SKM-1 treated with dmso at 0.1 percent for 144 hours (cell line): ENCODE results near the gene ATP5F1E.
A peak's percentile ranks its signal among the peaks of the same experiment; 100 is the strongest.

Source experiments
- DNase-seq: peaks from one replicate; lab custom pipeline; 2025; ENCODE audit not compliant: unreplicated experiment; lab: John Stamatoyannopoulos, UW

Gene ATP5F1E

DNA sequence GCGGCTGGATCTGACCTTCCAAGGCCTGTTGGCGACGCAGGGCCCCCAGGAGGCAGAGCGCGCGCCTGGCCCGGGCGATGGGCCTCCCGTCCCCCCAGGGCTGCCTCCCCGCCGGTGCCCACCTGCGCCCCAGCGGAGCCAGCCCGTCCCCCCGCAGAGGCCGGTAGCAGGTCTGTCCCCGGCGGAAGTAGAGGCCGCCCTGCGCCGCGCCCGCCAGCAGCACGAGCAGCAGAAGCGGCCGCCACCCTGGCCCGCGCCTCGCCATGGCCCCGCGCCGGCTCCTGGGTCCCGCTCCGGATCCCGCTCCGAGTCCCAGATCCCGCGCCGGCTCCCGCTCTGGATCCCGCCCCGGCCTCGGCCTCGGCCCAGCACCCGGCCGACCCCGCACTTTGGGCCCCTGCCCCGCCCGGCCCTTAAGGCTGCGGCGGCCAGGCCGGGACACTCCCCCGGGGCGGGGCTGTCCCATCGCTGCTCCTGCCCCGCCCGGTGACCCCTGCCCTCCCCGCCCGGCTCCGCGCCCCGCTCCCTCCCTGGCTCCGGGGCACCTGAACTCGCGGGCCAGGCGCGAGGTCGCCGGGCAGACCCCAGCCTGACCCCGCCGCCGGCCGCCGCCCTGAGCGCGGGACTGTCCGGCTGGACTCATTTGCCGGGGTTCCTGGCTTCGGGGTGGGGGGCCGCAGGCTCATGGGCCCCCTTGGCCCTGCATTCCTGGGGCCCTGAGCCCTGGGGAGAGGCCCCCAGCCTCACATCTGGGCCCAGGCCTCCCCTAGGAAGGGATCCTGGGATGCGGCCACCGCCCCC, 25.1 kb downstream of the ATP5F1E start, which contains the start of gene CTSZ:
Gene CTSZ, minus strand, starts transcription at position 391 of the 801 bp plus-strand sequence. Its CDS starts 126 bp downstream, at position 265.
- DNase-seq: peak; percentile 50

DNA sequence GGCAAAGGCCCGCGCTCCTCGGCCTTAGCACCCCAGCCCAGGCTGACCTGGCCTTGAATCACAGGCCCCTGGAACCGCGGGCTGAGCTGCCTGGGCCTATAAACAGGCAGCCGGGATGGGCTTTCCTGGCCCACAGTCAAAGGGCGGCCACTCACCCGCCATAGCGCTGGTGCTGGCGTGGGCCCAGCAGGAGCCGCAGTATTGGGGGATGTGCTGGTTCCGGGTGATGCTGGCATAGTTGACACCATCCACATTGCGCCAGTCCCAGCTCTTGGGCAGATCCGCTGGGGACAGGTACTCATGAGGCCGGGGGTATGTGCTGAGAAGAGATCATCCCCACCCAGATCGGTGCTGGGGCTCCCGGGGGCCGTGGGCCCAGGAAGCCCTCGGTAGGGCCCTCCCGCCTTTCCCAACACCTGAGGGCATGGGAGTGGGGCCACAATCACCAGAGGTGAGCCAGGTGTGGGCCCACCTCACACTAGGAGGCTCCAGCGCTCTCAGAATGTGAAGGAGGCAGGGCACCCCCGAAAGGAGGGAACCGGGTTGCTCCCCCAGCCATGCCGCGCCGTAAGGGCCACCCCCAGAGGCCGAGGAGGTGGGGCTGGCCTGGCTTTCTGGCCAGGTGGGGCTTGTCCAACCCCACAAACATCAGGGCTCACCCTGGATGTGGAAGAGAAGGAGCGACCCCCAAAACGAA, 25.8 kb downstream of the ATP5F1E start:
- DNase-seq: no peak

DNA sequence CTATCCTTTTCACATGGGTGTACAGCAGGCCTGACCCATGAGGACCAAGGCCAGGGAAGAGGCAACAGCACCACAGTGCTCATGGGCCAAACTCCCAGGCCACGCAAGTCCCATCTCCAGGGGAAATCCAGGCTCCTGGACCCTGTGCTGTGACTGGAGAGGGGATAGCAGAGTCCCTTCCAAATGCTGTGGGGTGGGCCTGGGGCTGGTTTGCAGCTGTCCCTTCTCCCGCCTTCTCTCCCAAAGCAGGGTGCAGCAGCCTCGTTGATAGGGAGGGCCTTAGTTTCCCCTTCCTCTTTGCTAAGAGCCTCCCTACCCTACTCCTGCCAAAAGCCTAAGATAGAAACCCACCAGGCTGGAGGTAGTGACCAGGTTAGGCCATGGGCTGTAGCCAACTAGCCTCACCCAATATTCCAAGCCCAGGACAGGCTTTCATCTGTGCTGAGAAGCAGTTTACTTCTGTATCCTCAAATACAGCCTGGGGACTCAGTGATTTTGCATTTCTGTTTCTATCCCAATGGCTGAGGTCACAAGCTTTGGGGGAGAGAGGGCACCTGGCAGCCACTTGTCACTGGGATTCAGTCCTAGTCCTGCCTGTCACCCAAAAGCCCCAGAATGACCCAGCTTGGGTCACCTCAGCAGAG, 26.5 kb downstream of the ATP5F1E start:
- no peak for DNase-seq

DNA sequence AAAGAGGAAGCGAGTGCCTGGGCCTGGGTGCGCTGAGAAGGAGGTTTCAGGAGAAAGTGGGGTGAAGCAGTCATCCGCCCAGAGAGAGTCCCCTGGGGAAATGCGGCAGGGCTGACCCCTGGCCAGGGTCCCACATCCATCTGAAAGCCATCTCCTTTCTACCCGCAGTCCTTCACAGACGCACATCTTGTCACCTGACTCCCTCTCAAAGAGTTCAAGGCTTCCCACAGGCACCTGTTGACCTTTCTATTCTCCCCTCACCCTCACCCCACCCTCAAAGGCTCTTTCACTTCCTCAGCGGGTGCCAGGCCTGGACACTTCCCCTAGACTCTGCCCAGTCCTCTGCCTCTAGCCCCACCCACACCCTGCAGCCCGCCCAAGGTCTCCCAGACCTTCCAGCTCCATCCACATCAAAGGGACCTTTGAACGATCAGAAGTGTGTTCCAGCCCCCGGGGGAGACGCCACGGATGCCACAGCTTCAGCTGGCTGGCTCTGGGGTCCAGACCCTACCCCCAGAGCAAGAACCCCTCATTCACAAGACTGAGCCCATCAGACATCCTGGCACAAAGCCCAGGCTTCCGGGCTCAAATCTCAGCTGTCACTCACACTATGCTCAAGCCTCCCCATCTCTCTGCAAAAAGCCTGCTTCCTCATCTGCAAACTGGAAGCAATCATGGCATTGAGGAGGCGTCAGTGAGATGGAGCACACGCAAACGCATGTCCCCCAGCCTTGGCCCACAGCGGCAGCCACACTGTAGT, 27.2 kb downstream of the ATP5F1E start:
- peak; percentile 76 for DNase-seq

DNA sequence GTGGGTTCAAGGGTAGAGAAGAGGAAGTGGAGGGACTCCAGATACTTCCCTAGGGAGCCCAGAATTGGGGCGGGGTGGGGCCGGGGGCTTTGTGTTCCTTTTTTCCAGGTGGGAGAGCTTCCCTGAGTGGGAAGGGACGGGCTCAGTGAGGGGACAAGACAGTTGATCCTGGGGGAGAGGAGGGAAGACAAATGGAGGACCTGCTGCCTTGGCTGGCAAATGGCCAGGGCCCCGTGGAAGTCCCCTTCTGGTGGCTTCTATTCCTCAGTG, 27.7 kb downstream of the ATP5F1E start:
- peak; percentile 52 for DNase-seq

DNA sequence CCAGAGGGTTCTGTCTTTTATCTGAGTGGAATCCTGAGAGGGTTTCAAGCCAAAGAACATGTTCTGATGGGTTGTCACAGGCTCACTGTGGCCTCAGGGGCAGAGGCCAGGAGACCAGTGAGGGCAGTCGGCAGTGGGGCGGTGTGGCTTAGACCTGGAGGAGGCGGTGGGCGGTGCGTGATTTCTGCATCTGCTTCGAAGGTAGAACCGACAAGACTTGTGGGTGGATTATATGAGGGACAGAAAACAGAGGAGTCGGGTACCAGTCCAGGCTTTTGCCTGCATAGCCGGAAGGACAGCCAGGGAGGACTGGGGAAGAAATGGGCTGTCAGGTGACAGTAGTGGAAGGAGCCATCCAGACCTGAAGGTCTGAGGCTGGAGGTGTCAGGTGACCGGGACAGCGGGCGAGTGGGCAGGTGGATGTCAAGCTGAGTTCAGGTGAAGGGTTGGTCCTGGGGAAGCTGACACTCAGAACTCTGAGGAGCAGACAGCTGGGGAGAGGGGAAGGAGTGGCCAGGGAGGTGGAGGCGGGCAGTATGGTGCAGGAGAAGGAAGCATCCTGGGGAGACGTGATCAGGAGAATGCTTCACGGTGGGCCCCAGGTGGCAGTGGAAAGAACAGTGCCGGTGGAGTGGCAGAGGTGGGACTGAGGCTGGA, 28.2 kb downstream of the ATP5F1E start:
- DNase-seq: no peak

DNA sequence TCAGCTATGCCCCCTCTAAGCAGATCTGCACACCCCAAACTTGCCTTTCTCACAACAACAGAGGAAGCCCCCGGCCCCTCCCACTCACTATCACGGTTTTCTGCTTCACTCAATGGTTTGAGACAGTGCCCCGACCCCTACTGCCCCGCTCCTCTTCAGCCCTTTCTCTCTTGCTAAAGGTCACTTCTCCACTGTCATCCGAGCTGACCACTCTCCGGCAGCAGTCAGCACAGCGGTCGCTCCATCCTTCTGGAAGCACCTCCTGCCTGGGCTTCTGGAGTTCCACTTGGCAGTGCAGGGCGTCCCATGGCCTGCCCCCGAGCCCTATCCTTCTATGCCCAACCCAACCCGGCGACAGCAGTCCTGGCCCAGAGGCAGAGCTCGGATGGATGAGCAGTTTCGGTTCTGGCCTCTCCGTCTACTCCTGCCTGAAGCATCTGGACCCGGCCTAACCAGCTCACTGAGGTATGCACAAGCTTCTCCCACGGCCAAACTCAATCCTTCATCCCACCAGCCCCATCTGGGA, 29.2 kb downstream of the ATP5F1E start:
- no peak for DNase-seq

DNA sequence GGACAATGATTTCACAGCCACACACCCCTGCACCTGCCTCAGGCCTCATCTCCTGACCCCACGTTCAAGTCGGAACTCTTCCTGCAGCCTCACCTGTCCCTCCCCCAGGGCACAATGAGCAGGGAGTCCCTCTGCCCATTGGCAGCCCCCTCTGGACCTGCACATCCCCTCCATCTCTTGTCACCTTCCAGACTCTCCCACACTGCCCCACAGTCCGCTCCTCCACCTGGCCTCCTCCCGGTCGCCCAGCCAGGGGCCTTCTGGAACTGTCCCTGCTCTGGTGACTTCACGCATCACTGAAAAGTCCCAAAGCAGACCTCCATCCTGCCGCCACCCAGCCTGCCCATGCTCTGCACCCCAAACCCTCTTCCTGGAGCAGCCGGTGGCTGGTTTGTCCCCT, 29.7 kb downstream of the ATP5F1E start:
- no peak for DNase-seq

DNA sequence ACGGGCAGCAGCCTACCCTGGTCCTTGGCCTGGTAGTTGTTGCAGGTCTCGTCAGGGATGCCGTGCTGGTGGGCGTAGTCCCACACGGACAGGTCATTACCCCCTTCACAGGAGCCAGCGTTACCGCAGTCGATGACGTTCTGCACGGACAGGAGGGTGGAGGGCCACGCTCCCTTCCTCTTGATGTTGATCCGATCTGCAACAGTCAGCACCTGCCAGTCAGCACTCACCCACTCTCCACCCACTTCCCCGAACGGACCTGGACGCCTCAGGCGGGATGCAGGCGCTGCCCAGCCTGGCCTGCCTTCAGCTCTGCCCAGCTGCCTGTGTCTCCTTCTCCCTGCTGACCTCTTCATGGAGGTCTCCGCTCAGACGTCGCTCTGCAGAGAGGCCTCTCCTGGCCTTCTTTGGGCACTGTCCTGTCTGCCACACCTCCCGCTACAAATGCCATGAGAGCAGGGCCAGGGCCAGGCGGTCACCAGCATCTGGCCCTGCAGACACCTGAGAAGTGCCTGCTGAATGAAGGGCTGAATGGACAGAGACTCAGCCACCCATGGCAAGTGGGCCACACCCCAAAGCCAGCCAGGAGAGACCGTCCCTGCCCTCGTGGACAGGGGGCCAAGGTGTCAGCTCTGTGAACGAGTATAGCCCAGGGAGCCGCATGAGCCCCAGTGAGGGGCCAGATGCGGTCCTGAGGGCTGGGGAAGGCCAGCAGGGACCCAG, 30.5 kb downstream of the ATP5F1E start:
- DNase-seq: no peak

DNA sequence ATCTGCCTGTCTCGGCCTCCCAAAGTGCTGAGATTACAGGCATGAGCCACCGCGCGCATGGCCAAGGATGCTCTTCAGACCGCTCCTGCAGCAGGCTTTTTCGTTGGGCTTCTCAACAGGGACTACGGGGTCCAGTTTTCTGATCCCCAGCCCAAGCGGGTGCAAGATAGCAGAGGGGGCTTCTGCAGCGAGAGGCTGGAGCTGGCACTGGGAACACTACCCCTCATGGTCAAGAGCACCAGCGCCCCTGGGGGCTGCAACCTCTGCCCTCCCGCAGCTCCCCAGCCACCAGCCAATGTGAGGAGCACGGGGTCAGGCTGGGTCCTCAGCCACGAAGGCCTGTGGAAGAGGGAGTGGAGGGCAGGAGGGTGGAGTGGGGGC, 31.1 kb downstream of the ATP5F1E start:
- no peak for DNase-seq

DNA sequence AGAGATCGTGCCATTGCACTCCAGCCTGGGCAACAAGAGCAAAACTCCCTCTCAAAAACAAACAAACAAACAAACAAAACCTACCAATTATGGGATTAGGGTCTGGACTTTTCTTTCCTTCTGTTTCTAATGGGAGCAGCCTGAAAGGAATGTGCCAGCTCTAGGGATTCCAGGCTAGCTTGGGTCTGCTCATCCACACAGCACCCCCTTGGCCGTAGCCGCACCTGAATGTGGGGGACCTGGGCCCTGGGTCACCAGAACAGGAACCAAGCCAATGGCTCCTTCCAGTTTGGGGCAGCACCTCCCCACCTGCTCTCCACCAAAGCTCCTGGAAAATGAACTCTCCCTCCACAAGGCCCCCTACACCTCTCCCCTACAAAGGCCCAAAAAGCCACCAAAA, 31.8 kb downstream of the ATP5F1E start:
- DNase-seq: no peak

DNA sequence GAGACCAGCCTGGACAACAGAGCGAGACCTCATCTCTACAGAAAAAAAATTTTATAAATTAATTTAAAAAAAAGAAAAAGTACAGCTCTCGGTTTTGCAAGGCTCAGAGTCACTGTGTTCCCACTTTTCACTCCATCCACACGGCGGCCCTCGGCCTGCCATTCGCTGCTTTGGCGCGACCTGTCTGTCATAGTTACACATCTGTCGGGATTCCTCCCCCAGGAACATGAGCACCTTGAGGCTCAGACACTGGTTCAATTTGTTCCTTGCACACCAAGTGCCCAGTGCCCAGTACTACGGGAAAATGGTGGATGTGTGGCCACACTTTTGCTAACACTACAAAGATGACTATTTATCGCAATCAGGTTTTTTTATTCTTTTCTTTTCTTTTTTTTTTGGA, 33.5 kb downstream of the ATP5F1E start:
- DNase-seq: no peak

DNA sequence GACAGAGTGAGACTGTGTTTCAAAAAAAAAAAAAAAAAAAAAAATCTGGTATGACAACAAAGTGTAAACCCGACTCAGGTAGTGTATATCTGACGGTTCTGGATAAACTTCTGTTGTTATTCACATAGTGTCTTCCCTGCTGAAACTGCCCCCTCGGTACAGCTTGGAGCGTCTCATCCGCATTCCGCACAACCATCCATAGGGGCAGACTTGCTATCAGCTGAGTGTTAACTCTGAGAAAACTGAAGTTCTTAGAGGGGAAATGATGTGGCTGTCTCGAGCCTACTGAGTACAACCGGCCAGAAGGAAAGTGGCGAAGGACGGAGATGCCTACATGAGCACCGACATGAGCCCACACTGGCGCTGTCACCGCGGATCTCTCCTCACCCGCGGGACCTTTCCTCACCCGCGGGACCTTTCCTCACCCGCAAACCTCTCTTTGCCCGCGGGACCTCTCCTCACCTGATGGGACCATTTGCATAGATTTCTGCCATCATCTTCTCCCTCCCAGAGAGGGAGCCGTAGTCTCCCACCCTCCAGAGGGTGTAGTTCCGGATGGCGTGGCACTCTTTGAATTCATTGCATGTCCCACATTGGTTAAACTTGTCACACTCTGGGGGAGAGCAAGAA, 34.9 kb downstream of the ATP5F1E start:
- DNase-seq: no peak

DNA sequence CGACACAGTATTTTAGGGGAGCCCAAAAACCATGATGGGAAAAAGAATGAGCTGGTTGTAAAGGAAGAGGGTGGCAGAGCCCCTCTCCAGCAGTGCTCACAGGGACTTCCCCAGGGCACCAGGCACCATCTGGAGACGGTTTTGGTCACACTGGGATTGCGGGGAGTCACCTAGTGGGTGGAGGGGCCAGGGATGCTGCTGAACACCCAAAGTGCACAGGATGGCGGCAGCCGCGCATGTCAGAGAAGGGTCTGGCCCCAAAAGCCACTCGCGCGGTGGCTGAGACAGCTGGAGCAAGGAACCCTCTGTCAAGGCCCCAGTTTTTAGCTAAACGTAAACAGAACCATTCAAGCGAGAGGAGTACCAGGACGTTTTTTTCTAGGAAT, 35.9 kb downstream of the ATP5F1E start:
- DNase-seq: no peak

DNA sequence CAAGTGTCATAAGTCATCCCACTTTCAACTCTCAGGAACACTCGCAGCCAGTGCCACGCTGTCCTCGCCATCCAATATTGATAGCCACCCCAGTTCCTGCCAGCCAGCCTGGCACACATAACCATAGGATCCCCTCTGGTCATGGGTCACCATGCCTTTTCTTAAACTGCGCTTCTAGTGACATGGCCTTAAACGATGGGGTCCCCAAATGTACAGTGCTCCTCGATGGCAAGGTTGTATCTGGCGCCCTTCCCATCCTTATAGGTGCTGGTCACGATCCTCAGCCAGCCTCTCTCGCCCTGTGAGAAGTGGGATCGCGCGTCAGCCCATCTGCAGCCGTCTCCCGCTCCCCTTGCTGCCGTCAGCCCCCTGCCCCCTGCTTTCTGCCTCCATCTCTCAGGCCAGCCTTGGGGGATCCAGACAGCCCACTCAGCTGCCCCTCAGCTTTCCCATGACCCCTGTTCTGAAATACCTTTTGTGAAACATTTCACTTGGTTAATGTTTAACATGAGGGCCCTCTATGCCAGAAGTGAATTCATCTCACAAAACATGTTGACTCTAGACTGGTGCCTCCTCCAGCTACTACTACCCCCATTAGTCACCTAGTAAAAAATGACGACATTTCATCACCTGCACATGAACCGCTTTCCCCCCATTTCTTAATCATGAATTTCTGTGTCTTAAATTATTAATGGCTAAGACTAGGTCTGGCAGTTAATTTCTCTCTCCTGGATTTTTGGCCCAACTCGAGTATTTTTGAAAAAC, 36.5 kb downstream of the ATP5F1E start:
- DNase-seq: no peak

DNA sequence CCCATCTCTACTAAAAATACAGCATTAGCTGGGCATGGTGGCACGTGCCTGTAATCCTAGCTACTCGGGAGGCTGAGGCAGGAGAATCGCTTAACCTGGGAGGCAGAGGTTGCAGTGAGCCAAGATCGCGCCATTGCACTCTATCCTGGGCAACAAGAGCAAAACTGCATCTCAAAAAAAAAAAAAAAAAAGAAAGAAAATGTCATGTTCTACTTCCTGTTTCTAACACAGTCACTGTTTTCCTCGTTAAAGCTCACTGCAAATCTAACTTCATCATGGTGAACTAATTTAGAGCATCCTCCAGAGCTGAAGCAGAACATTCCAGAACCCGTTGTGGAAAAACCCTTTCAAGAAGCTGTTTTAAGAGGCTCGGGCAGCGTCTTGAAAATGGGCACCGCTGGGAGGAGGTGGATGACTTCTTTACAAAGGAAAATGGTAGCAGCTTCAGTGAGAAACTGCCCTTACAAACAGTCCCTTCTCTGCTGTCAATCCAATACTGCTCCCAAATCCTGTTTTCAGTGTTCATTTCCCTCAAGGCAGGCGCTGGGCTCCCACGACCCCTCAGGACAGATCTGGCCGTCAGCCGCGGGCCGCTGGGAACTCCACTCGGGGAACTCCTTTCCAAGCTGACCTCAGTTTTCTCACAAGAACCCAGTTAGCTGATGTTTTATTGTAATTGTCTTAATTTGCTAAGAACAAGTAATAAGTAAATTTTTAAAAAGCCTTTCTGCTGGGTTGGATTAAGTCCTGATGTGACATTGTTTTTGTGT, 37.6 kb downstream of the ATP5F1E start:
- DNase-seq: no peak

DNA sequence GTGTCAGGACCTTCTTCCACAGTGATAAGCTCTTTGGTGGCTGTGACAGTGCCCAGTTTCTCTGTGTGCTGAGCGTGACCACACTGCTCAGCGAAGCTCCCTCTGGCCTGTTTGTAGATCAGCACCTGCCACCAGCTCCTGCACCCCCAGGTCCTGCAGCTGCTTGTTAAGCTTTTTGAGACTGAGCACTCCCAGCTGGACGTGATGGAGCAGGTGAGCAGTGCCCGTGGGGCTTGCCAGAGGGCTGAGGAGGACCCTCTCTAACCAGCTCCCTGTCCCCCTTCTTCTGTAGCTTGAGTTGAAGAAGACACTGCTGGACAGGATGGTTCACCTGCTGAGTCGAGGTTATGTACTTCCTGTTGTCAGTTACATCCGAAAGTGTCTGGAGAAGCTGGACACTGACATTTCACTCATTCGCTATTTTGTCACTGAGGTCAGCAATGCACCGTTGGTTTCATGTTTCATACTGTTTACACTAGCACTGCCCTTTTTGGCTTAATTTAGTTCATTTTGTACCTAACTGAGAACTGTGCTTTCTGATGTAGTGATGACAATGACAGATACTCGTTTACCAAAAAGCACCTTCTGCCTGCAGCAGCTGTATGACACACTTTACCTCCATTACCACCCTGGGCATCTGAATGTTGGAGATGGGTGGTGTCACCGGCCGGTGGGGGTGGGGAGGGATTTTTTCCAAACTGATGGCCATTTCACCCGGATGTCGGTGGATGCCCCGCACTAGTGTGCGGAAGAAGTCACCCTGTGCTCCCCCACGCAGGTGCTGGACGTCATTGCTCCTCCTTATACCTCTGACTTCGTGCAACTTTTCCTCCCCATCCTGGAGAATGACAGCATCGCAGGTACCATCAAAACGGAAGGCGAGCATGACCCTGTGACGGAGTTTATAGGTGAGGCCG, 38.5 kb downstream of the ATP5F1E start:
- no peak for DNase-seq
